BLaER1 (cell line): Measurements from ENCODE around the gene TSPO2.

ENCODE experiments used
- H3K27ac ChIP-seq: shearing (Covaris generic); formaldehyde crosslinking; 2 replicates; pipeline ENCODE4 v1.8.1; 2022
- H3K27me3 ChIP-seq: shearing (Covaris generic); formaldehyde crosslinking; 2 replicates; pipeline ENCODE4 v1.8.1; 2022
- H3K36me3 ChIP-seq: shearing (Covaris generic); formaldehyde crosslinking; 2 replicates; pipeline ENCODE4 v1.8.1; 2022
- H3K4me1 ChIP-seq: shearing (Covaris generic); formaldehyde crosslinking; 2 replicates; pipeline ENCODE4 v1.8.1; 2022
- H3K4me2 ChIP-seq: shearing (Covaris generic); formaldehyde crosslinking; 2 replicates; pipeline ENCODE4 v1.8.1; 2022
- H3K4me3 ChIP-seq: shearing (Covaris generic); formaldehyde crosslinking; 2 replicates; pipeline ENCODE4 v1.8.1; 2022
- H3K9ac ChIP-seq: shearing (Covaris generic); formaldehyde crosslinking; 2 replicates; pipeline ENCODE4 v1.8.1; 2022
- H3K9me3 ChIP-seq: shearing (Covaris generic); formaldehyde crosslinking; 2 replicates; pipeline ENCODE4 v1.8.1; 2022
- H4K20me1 ChIP-seq: shearing (Covaris generic); formaldehyde crosslinking; 2 replicates; pipeline ENCODE4 v1.8.1; 2022
- Cebpa-rat ChIP-seq: shearing (Covaris generic); IDR thresholded peaks from 2 replicates; pipeline ENCODE4 v1.8.1; 2022

Gene TSPO2

GRCh38 chr6:41062056-41062455 is 19.8 kb downstream of the TSPO2 start:
- H3K4me1 ChIP-seq = peaks cover 11% of the 10 kb centered on the region
- H3K9ac ChIP-seq = no peak overlapping the region
- H3K4me2 ChIP-seq = no peak overlapping the region
- TF ChIP-seq Cebpa-rat = no peak
- no peak overlapping the region for H3K27ac ChIP-seq
- H4K20me1 ChIP-seq = no peaks in the 10 kb centered on the region
- H3K36me3 ChIP-seq = peaks cover 25% of the 10 kb centered on the region
- H3K4me3 ChIP-seq = no peak overlapping the region
- no peaks in the 10 kb centered on the region for H3K27me3 ChIP-seq
- H3K9me3 ChIP-seq = no peaks in the 10 kb centered on the region

DNA sequence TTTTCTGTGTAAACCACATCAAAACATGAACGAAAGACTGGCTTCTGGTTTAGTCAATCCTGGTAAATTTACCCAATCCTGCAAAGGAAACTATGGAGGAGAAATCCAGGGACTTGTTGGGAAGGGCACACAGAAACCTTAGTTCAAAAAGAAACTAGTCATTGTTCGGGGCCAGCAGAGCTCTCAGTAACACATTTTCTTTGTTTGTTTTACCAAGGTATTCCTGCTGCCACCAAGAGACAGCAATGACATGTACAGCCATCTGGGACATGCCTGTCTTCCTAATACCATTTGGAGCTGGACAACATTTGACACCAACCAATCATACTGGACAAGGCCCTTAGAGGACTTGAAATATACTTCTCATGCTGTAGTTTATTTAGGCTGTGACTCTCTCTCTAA is 21.6 kb downstream of the TSPO2 start:
- Histone ChIP-seq H3K4me1 (peaks cover 11% of the 10 kb centered on the region), H3K4me2 (peak overlapping the region; percentile 23), H3K4me3 (no peak overlapping the region), H3K27ac (no peak overlapping the region), H3K9ac (no peak overlapping the region), H3K36me3 (peaks cover 40% of the 10 kb centered on the region), H3K27me3 (no peaks in the 10 kb centered on the region), H3K9me3 (no peaks in the 10 kb centered on the region), H4K20me1 (no peaks in the 10 kb centered on the region)
- no peak for TF ChIP-seq Cebpa-rat

- Histone ChIP-seq H3K9ac (no peak overlapping the region), H3K27me3 (no peaks in the 10 kb centered on the region), H3K9me3 (no peaks in the 10 kb centered on the region), H3K4me3 (no peak overlapping the region), H4K20me1 (no peaks in the 10 kb centered on the region), H3K4me2 (no peak overlapping the region), H3K27ac (no peak overlapping the region), H3K4me1 (peaks cover 11% of the 10 kb centered on the region), H3K36me3 (peaks cover 40% of the 10 kb centered on the region)
- TF ChIP-seq Cebpa-rat = no peak
Observed at GRCh38 chr6:41064841-41065240, 22.6 kb downstream of the TSPO2 start.

DNA sequence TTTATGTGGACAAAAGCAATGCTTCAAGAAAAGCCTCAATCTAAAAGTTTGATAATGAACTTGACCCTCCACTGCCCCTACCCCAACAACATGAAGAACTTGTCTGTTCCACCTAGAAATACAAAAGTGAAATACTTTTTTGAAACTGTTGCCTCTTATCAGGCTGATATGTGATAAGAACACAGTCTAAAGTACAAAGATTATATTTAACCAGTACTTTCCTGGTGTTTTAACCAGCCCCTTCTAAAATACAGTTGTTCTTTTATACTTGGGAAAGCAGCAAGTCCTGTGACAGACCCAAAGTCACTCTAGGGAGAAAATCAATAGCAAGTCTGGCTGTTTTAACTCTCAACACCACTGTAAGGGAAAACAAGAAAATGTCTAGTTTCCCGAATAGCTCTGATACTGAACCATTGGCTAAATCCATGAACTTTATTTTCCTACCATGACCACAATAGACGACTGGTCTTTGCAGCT is 23.3 kb downstream of the TSPO2 start:
- Histone ChIP-seq H3K27ac (no peak overlapping the region), H3K4me2 (no peak overlapping the region)

GRCh38 chr6:41066867-41067304 is 24.6 kb downstream of the TSPO2 start:
- Histone ChIP-seq H3K36me3 (peaks cover 33% of the 10 kb centered on the region), H4K20me1 (no peaks in the 10 kb centered on the region)

More for the DNA sequence above, 23.3 kb downstream of the TSPO2 start:
- H3K27me3 ChIP-seq = no peaks in the 10 kb centered on the region
- TF ChIP-seq Cebpa-rat = no peak
- no peak overlapping the region for H3K9ac ChIP-seq
- H3K4me1 ChIP-seq = peaks cover 15% of the 10 kb centered on the region
- H3K4me3 ChIP-seq = no peak overlapping the region
- peaks cover 40% of the 10 kb centered on the region for H3K36me3 ChIP-seq
- H3K9me3 ChIP-seq = no peaks in the 10 kb centered on the region
- no peaks in the 10 kb centered on the region for H4K20me1 ChIP-seq

GRCh38 chr6:41071501-41071922 is 29.2 kb downstream of the TSPO2 start:
- peaks cover 37% of the 10 kb centered on the region for H3K4me1 ChIP-seq
- H3K27me3 ChIP-seq = no peaks in the 10 kb centered on the region
- H3K36me3 ChIP-seq = peaks cover 23% of the 10 kb centered on the region
- peak overlapping the region; percentile 97 for H3K9ac ChIP-seq
- no peak for TF ChIP-seq Cebpa-rat
- peaks cover 35% of the 10 kb centered on the region for H4K20me1 ChIP-seq
- H3K4me2 ChIP-seq = peak overlapping the region; percentile 85
- no peaks in the 10 kb centered on the region for H3K9me3 ChIP-seq
- peak overlapping the region; percentile 99 for H3K27ac ChIP-seq
- H3K4me3 ChIP-seq = peak overlapping the region; percentile 93

More at GRCh38 chr6:41066867-41067304, 24.6 kb downstream of the TSPO2 start:
- Histone ChIP-seq H3K9me3 (no peaks in the 10 kb centered on the region), H3K4me3 (no peak overlapping the region), H3K4me2 (no peak overlapping the region), H3K4me1 (peaks cover 22% of the 10 kb centered on the region), H3K9ac (no peak overlapping the region), H3K27me3 (no peaks in the 10 kb centered on the region), H3K27ac (no peak overlapping the region)
- TF ChIP-seq Cebpa-rat = no peak

DNA sequence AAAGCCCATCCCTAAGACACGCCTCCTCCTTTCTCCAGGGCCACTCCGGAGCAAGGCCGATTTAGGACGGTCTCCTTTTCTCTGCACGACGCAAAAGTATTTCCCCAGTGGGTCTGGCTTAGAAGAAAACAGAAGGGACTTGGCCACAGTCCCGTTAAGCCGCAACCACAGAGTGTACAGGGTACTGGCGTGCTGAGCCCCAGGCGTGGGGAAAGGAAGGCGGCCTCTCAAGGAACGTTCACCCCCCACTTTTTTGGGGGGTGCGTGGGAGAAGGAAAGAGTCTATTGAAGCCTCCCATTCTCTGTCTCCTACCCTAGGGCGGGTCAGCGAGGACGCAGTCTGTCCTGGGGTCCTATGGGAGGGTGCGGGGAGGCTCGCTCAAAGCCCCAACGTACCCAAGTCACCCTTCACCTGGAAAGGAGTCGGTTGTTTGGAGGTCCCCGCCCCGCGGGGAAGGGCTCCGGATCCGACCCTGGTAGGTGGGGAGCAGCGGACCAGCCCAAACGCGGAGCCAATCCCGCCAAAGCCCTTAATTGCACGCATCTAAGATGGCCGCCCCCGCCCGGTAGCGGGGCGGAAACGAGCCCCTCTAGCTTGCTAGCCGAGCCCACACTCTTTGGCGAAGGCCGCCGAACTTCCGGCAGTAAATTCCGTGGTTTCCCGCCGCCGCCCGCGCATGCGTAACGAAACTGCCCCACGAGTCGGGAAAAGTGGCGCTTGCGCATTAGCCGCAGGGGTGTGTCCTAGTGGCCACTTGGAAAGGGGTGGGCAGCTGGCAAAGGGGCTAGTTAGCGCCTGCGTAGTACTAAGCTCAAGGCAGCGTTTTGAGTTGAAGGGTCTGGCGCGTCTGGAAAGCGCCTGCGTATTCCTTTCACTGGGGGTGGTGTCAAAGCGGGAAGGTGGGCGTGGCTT is 29.9 kb downstream of the TSPO2 start, which contains the start of gene OARD1:
Gene OARD1 (minus strand): TSS at position 434 of the 913 bp plus-strand sequence. CDS start 722 bp downstream, outside the sequence.
- Histone ChIP-seq H3K9me3 (no peaks in the 10 kb centered on the region), H3K9ac (peak within 1 kb of the TSS; percentile 97), H3K4me3 (peak within 1 kb of the TSS; percentile 93), H3K4me2 (peak within 1 kb of the TSS; percentile 97), H3K4me1 (peaks cover 42% of the 10 kb centered on the region), H3K27me3 (no peaks in the 10 kb centered on the region), H3K36me3 (peaks cover 23% of the 10 kb centered on the region), H3K27ac (peak within 1 kb of the TSS; percentile 99), H4K20me1 (peaks cover 41% of the 10 kb centered on the region)
- no peak for TF ChIP-seq Cebpa-rat

DNA sequence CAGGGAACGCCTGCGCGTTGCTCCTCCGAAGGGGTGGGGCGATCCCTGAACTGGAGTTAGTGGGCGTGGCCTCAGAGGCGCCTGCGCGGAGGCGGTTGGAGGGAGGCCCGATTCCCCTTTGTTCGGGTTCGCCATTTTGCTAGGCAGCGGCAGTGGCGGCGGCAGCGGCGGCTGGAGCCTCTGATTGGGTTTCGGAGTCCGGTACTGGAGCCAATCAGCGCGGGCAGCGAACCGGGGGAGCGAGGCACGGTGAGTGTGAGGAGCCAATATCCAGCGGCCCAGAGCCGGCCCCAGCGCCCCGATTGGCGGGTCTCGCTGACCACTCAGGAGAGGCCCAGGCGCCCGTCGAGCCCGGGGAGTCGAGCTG is 30.6 kb downstream of the TSPO2 start, which contains the start of gene NFYA:
Gene NFYA (plus strand): TSS at position 139 of the 367 bp plus-strand sequence. CDS start 6,116 bp downstream, outside the sequence.
- Histone ChIP-seq H3K4me3 (peak within 1 kb of the TSS; percentile 93), H3K36me3 (peaks cover 22% of the 10 kb centered on the region; the same call in 1 of the 2 replicates), H3K4me1 (peaks cover 49% of the 10 kb centered on the region), H3K27me3 (no peaks in the 10 kb centered on the region), H3K9me3 (no peaks in the 10 kb centered on the region), H3K9ac (peak within 1 kb of the TSS; percentile 97), H3K4me2 (peak within 1 kb of the TSS; percentile 97), H4K20me1 (peaks cover 48% of the 10 kb centered on the region), H3K27ac (peak within 1 kb of the TSS; percentile 99)
- no peak for TF ChIP-seq Cebpa-rat

DNA sequence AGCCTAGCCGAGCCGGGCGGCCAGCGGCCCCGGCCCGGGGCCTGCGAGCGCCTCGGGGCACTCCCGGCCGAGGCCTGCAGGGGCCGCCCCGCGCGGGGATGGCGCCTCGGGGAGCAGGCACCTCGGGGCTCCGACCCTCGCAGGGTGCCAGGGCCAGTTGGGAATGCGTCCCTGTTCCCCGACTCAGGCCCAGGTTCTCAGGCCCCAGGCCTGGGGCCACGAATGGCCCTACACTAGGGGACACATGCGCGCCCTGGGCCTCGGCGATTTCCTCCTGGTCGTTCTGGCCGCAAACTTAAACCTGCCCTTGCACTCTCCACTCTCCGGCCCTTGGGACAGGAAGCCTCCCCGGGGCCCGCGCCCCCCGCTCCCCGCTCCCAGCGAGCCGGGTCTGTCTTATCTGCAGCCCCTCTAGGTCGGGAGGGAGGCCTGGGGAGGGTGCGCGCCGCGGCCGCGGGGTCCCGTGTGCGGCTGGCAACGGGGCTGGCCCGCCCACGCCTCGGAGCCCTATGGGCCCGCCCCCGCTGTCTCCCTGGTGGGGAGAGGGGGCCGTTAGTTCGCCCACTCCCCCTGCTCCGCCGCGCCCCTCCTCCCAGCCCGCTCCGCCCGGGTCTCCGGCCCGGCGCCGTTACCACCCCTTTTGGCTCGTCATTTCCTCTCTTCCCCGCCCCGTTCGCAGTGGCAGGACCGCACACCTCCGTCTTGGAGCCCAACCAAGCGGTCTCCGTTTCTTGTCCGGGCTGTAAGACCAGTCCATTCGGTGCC is 31.1 kb downstream of the TSPO2 start:
- TF ChIP-seq Cebpa-rat = no peak
- peak overlapping the region; percentile 97 for H3K4me2 ChIP-seq

More for the DNA sequence above, 31.1 kb downstream of the TSPO2 start:
- Histone ChIP-seq H4K20me1 (peaks cover 53% of the 10 kb centered on the region), H3K36me3 (peaks cover 17% of the 10 kb centered on the region; the same call in 1 of the 2 replicates), H3K4me3 (peak overlapping the region; percentile 93), H3K27ac (peak overlapping the region; percentile 99), H3K4me1 (peaks cover 54% of the 10 kb centered on the region), H3K27me3 (no peaks in the 10 kb centered on the region), H3K9ac (peak overlapping the region; percentile 97), H3K9me3 (no peaks in the 10 kb centered on the region)
